ENCODE data around the gene TRIO.
A peak's percentile ranks its signal among the peaks of the same experiment; 100 is the strongest.

Gene TRIO

GRCh38 chr5:14218480-14218879 lies 75.3 kb downstream of the TRIO start:
- peak overlapping the region; percentile 33 for H3K23ac ChIP-seq (ENCODE audit: low read length)
- no peak overlapping the region for H4K5ac ChIP-seq (ENCODE audit: low read length)
- H3K9ac ChIP-seq (ENCODE audit: low read length): no peak overlapping the region
- WGBS (ENCODE audit: extremely low coverage, insufficient coverage, low lambda C conversion rate): no CpG with 5 or more reads among the region's 6 CpGs
- peaks cover 14% of the 10 kb centered on the region for H3K4me1 ChIP-seq (ENCODE audit: control insufficient read depth, low read depth, low read length)
- no peaks in the 10 kb centered on the region for H3K27me3 ChIP-seq (ENCODE audit: insufficient read depth, low read length, poor library complexity)
- no peak overlapping the region for H2AK5ac ChIP-seq (ENCODE audit: low read length)
- no peak overlapping the region for H2BK120ac ChIP-seq (ENCODE audit: low read depth, low read length)
- no peak overlapping the region for H3K18ac ChIP-seq (ENCODE audit: low read length)
- no peaks in the 10 kb centered on the region for H3K36me3 ChIP-seq (ENCODE audit: control insufficient read depth, insufficient read depth, low read length)
- H3K56ac ChIP-seq (ENCODE audit: low read length): no peak overlapping the region
- peaks cover 47% of the 10 kb centered on the region for H3K79me1 ChIP-seq (ENCODE audit: low read length)
- no peak overlapping the region for H3K4me2 ChIP-seq (ENCODE audit: low read length)
- no peak overlapping the region for H3K4me3 ChIP-seq (ENCODE audit: low read length)
- H3K4ac ChIP-seq (ENCODE audit: low read depth, low read length): no peak overlapping the region
- H2BK15ac ChIP-seq (replicated peaks; ENCODE audit: low read depth): no peak overlapping the region
- H3K27ac ChIP-seq (ENCODE audit: low read depth, low read length): no peak overlapping the region
- no peak overlapping the region for H2BK5ac ChIP-seq (ENCODE audit: low read length)
- H4K8ac ChIP-seq (ENCODE audit: low read depth, low read length): no peak overlapping the region
- peaks cover 86% of the 10 kb centered on the region for H3K79me2 ChIP-seq (ENCODE audit: control insufficient read depth, insufficient read depth, low read length)
- no peak for DNase-seq

DNA sequence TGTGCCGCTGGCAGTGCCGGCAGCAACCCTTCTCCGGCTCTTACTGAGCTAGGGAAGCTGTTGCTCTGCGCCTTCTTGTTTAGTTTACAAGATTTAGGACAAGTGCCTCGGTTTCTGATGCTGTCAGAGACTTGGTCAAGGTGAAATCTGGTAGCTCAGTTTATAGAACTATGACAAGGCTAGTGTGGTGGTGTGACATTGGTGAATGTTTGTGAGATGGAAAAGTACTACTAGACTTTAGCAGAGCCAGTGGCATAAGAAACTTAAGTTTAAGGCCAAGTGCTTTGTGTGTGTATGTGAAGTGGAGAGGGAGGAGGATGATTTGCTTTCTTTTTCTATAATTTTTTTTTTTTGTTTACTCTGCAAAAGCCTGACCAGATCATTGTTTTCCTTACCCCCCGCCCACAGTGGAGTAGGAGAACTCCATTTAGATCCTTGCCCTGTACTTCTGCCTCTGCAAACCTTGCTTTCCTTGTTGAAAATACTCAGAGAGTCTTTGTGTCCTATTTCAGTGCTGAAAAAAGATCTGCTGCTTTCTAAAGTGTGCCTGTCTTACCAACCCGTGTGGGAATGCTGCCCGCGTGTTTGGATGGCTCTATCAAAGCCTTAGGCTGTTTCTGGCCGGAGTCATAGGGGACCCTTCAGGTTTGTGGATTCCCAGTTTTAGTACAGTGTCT lies 75.9 kb downstream of the TRIO start:
- H3K27ac ChIP-seq (ENCODE audit: low read depth, low read length): no peak overlapping the region

GRCh38 chr5:14219800-14220512 lies 76.8 kb downstream of the TRIO start:
- no peak overlapping the region for H3K4me3 ChIP-seq (ENCODE audit: low read length)
- no peak overlapping the region for H3K27ac ChIP-seq (ENCODE audit: low read depth, low read length)
- no peak overlapping the region for H4K5ac ChIP-seq (ENCODE audit: low read length)
- WGBS (ENCODE audit: extremely low coverage, insufficient coverage, low lambda C conversion rate): no CpG with 5 or more reads among the region's 6 CpGs
- no peak overlapping the region for H3K56ac ChIP-seq (ENCODE audit: low read length)
- no peak overlapping the region for H3K4ac ChIP-seq (ENCODE audit: low read depth, low read length)
- DNase-seq: no peak
- no peak overlapping the region for H3K23ac ChIP-seq (ENCODE audit: low read length)
- H2BK120ac ChIP-seq (ENCODE audit: low read depth, low read length): no peak overlapping the region
- H2BK15ac ChIP-seq (replicated peaks; ENCODE audit: low read depth): no peak overlapping the region
- H3K27me3 ChIP-seq (ENCODE audit: insufficient read depth, low read length, poor library complexity): no peaks in the 10 kb centered on the region
- no peak overlapping the region for H4K8ac ChIP-seq (ENCODE audit: low read depth, low read length)
- H3K9ac ChIP-seq (ENCODE audit: low read length): no peak overlapping the region
- H3K36me3 ChIP-seq (ENCODE audit: control insufficient read depth, insufficient read depth, low read length): no peaks in the 10 kb centered on the region
- peaks cover 83% of the 10 kb centered on the region for H3K79me2 ChIP-seq (ENCODE audit: control insufficient read depth, insufficient read depth, low read length)
- H3K18ac ChIP-seq (ENCODE audit: low read length): no peak overlapping the region
- no peak overlapping the region for H2AK5ac ChIP-seq (ENCODE audit: low read length)
- no peak overlapping the region for H3K4me2 ChIP-seq (ENCODE audit: low read length)
- H3K4me1 ChIP-seq (ENCODE audit: control insufficient read depth, low read depth, low read length): peaks cover 14% of the 10 kb centered on the region
- no peak overlapping the region for H2BK5ac ChIP-seq (ENCODE audit: low read length)
- H3K79me1 ChIP-seq (ENCODE audit: low read length): peaks cover 44% of the 10 kb centered on the region

More for the DNA sequence above, 75.9 kb downstream of the TRIO start:
- Histone ChIP-seq H3K18ac (ENCODE audit: low read length) (no peak overlapping the region), H3K79me1 (ENCODE audit: low read length) (peaks cover 46% of the 10 kb centered on the region), H3K4me3 (ENCODE audit: low read length) (no peak overlapping the region), H3K36me3 (ENCODE audit: control insufficient read depth, insufficient read depth, low read length) (no peaks in the 10 kb centered on the region), H3K4ac (ENCODE audit: low read depth, low read length) (no peak overlapping the region), H2BK15ac (replicated peaks; ENCODE audit: low read depth) (no peak overlapping the region), H3K56ac (ENCODE audit: low read length) (no peak overlapping the region), H2AK5ac (ENCODE audit: low read length) (no peak overlapping the region), H4K8ac (ENCODE audit: low read depth, low read length) (no peak overlapping the region), H3K27me3 (ENCODE audit: insufficient read depth, low read length, poor library complexity) (no peaks in the 10 kb centered on the region), H2BK5ac (ENCODE audit: low read length) (no peak overlapping the region), H3K9ac (ENCODE audit: low read length) (no peak overlapping the region), H3K4me2 (ENCODE audit: low read length) (no peak overlapping the region), H3K79me2 (ENCODE audit: control insufficient read depth, insufficient read depth, low read length) (peaks cover 82% of the 10 kb centered on the region), H4K5ac (ENCODE audit: low read length) (no peak overlapping the region), H3K23ac (ENCODE audit: low read length) (no peak overlapping the region), H2BK120ac (ENCODE audit: low read depth, low read length) (no peak overlapping the region), H3K4me1 (ENCODE audit: control insufficient read depth, low read depth, low read length) (peaks cover 14% of the 10 kb centered on the region)
- WGBS (ENCODE audit: extremely low coverage, insufficient coverage, low lambda C conversion rate): no CpG with 5 or more reads among the region's 10 CpGs
- no peak for DNase-seq

GRCh38 chr5:14220642-14221041 lies 77.5 kb downstream of the TRIO start:
- Histone ChIP-seq H4K5ac (ENCODE audit: low read length) (no peak overlapping the region), H3K4me3 (ENCODE audit: low read length) (no peak overlapping the region), H3K18ac (ENCODE audit: low read length) (no peak overlapping the region), H3K4ac (ENCODE audit: low read depth, low read length) (no peak overlapping the region), H2AK5ac (ENCODE audit: low read length) (no peak overlapping the region), H3K4me2 (ENCODE audit: low read length) (no peak overlapping the region), H3K27ac (ENCODE audit: low read depth, low read length) (no peak overlapping the region), H3K23ac (ENCODE audit: low read length) (no peak overlapping the region), H2BK120ac (ENCODE audit: low read depth, low read length) (no peak overlapping the region), H3K36me3 (ENCODE audit: control insufficient read depth, insufficient read depth, low read length) (no peaks in the 10 kb centered on the region), H3K27me3 (ENCODE audit: insufficient read depth, low read length, poor library complexity) (no peaks in the 10 kb centered on the region), H4K8ac (ENCODE audit: low read depth, low read length) (no peak overlapping the region), H2BK5ac (ENCODE audit: low read length) (no peak overlapping the region), H3K79me1 (ENCODE audit: low read length) (peaks cover 48% of the 10 kb centered on the region), H3K79me2 (ENCODE audit: control insufficient read depth, insufficient read depth, low read length) (peaks cover 84% of the 10 kb centered on the region), H2BK15ac (replicated peaks; ENCODE audit: low read depth) (no peak overlapping the region), H3K9ac (ENCODE audit: low read length) (no peak overlapping the region), H3K56ac (ENCODE audit: low read length) (no peak overlapping the region), H3K4me1 (ENCODE audit: control insufficient read depth, low read depth, low read length) (peaks cover 13% of the 10 kb centered on the region)
- DNase-seq: no peak
- WGBS (ENCODE audit: extremely low coverage, insufficient coverage, low lambda C conversion rate): no CpG with 5 or more reads among the region's 1 CpG

DNA sequence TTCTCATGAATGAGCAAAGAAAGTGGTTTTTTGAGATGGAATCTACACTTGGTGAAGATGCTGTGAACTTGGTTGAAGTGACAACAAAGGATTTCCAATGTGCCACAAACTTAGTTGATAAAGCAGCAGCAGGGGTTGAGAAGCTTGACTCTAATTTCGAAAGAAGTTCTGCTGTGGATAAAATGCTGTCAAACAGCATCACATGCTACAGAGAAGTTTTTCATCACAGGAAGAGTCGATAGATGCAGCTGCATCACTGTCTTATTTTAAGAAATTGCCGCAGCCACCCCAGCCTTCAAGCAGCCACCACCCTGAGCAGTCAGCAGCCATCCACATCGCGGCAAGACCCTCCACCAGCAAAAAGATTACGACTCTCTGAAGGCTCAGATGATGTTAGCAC lies 78.6 kb downstream of the TRIO start:
- no peak overlapping the region for H2AK5ac ChIP-seq (ENCODE audit: low read length)
- peaks cover 11% of the 10 kb centered on the region for H3K4me1 ChIP-seq (ENCODE audit: control insufficient read depth, low read depth, low read length)
- H3K4me3 ChIP-seq (ENCODE audit: low read length): no peak overlapping the region
- H3K18ac ChIP-seq (ENCODE audit: low read length): no peak overlapping the region
- H4K8ac ChIP-seq (ENCODE audit: low read depth, low read length): no peak overlapping the region
- H3K23ac ChIP-seq (ENCODE audit: low read length): no peak overlapping the region
- WGBS (ENCODE audit: extremely low coverage, insufficient coverage, low lambda C conversion rate): no CpG with 5 or more reads among the region's 6 CpGs
- no peak overlapping the region for H2BK120ac ChIP-seq (ENCODE audit: low read depth, low read length)
- no peak overlapping the region for H3K4ac ChIP-seq (ENCODE audit: low read depth, low read length)
- no peak overlapping the region for H3K27ac ChIP-seq (ENCODE audit: low read depth, low read length)
- peaks cover 84% of the 10 kb centered on the region for H3K79me2 ChIP-seq (ENCODE audit: control insufficient read depth, insufficient read depth, low read length)
- peak; percentile 47 for DNase-seq
- H3K4me2 ChIP-seq (ENCODE audit: low read length): no peak overlapping the region
- no peaks in the 10 kb centered on the region for H3K36me3 ChIP-seq (ENCODE audit: control insufficient read depth, insufficient read depth, low read length)
- H4K5ac ChIP-seq (ENCODE audit: low read length): no peak overlapping the region
- H3K27me3 ChIP-seq (ENCODE audit: insufficient read depth, low read length, poor library complexity): no peaks in the 10 kb centered on the region
- peaks cover 50% of the 10 kb centered on the region for H3K79me1 ChIP-seq (ENCODE audit: low read length)
- no peak overlapping the region for H3K9ac ChIP-seq (ENCODE audit: low read length)
- no peak overlapping the region for H2BK15ac ChIP-seq (replicated peaks; ENCODE audit: low read depth)
- H2BK5ac ChIP-seq (ENCODE audit: low read length): no peak overlapping the region
- no peak overlapping the region for H3K56ac ChIP-seq (ENCODE audit: low read length)
